Erythroblast (primary cell): ENCODE data around the gene ARHGEF10L.

Experiments
- GATA1 ChIP-seq: IDR thresholded peaks from 2 replicates; pipeline ENCODE4 v1.6.1; 2011; ENCODE audit warnings: low read depth, mild to moderate bottlenecking, control low read depth, low read length, moderate library complexity
- POLR2A ChIP-seq: IDR thresholded peaks from 2 replicates; pipeline ENCODE4 v1.6.1; 2011; ENCODE audit warnings: mild to moderate bottlenecking, low read length

DNA sequence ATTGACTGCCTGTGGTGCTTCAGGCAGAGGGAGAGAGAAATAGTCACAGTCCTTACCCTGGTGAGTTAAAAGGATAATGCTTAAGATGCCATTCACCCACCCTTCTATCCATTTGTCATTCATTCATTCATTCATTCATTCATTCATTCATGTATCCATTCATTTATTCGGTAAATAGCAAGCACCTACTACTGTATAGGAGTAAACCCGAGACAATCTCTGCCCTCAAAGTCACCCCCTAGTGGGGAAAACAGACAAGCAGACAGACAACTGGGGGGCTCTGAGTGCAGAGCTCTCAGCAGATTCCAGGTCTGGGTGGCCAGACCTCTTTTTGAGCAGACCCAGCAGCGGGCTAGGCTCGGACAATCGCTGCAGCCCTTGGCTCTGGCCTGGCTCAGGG, 201.6 kb downstream of the ARHGEF10L start:
- no peak for TF ChIP-seq POLR2A
- TF ChIP-seq GATA1 = no peak
